WI38 (cell line): ENCODE measurements around the gene MYO7A.

Source experiments
- H3K4me3 ChIP-seq: 2 replicates; pipeline ENCODE4 v1.5.1; 2011; ENCODE audit warnings: low read depth, mild to moderate bottlenecking, control low read depth, low read length
- CTCF ChIP-seq: IDR thresholded peaks from 2 replicates; pipeline ENCODE4 v1.5.1; 2012; ENCODE audit warnings: low read depth, mild to moderate bottlenecking, control low read depth, low read length

Gene MYO7A

GRCh38 chr11:77181799-77182541 is 53.9 kb downstream of the MYO7A start:
- H3K4me3 ChIP-seq = no peak overlapping the region
- no peak for TF ChIP-seq CTCF

GRCh38 chr11:77182542-77183430 is 54.7 kb downstream of the MYO7A start:
- TF ChIP-seq CTCF = no peak
- no peak overlapping the region for H3K4me3 ChIP-seq

- no peak for TF ChIP-seq CTCF
Observed at GRCh38 chr11:77183431-77183984, 55.5 kb downstream of the MYO7A start.

DNA sequence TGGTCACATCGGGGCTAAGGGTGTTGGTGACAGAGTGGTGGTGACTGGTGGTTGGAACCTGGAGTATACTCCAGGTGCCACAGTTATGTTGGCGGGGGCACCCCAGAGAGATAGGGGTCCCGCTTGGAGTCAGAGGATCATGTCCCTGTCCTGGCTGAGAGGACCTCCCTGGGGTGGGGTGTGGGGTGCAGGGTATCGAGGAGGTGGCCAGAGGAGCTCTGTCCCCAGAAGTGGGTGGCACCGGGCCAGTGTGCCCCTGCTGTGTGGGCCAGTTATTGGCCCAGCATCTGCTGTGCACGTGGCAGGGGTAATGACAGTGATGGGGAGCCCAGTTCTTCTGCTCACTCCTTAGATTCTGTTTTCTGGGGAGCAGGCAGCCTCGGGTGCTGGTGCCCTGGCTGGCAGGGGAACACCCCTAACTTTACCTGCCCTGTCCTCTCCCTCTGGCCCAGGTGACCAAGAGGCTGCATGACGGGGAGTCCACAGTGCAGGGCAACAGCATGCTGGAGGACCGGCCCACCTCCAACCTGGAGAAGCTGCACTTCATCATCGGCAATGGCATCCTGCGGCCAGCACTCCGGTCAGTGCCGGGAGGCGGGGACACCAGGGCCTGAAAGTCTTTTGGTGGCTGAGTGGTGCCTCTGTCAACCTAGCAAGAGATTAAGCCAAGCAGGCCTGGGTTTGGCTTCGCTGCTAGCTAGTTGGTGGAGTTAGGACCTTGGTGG is 56.3 kb downstream of the MYO7A start:
- no peak for TF ChIP-seq CTCF

More at GRCh38 chr11:77183431-77183984, 55.5 kb downstream of the MYO7A start:
- H3K4me3 ChIP-seq = no peak overlapping the region

GRCh38 chr11:77186302-77186701 is 58.3 kb downstream of the MYO7A start:
- no peak overlapping the region for H3K4me3 ChIP-seq
- TF ChIP-seq CTCF = no peak

More for the DNA sequence above, 56.3 kb downstream of the MYO7A start:
- H3K4me3 ChIP-seq = no peak overlapping the region

DNA sequence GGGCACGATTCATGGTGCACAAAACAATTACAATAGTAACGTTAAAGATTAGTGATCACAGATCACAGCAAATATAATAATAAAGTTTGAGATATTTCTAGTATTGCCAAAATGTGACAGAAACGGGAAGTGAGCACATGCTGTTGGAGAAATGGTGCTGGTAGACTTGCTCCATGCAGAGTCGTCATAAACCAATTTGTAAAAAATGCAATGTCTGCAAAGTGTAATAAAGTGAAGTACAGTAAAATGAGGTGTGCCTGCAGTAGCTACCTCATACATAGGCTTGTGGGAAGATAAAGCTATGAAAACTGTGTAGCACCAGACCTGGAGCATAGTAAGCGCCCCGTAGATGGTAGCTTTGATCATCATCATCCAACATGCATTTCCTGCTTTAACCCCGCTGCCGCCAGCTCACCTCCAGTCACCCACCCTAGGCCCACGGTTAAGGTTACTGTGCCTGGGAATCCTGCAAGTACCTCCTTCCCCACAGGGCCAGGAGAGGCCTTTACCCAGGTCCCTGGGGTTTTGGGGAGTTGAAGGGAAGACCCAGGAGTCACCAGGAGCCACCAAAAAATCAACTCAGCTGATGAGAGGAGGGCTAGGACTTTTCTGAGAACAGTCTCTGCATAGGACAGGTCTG is 59.2 kb downstream of the MYO7A start:
- TF ChIP-seq CTCF = no peak
- no peak overlapping the region for H3K4me3 ChIP-seq
